PFSK-1 (cell line): ENCODE data around the gene PRDM16.

ENCODE experiments used
- FOXP2 ChIP-seq: optimal IDR thresholded peaks from 2 replicates; pipeline ENCODE3; 2011; ENCODE audit warnings: borderline replicate concordance, control low read depth, inconsistent platforms; ENCODE audit not compliant: insufficient read depth; ENCODE audit errors: extremely low read length, extremely low read depth
- POLR2AphosphoS5 ChIP-seq: IDR thresholded peaks from 2 replicates; pipeline ENCODE4 v1.6.1; 2012; ENCODE audit warnings: low read depth, mild to moderate bottlenecking, control low read depth, low read length, moderate library complexity
- REST ChIP-seq, 2 experiments: IDR thresholded peaks; 2 replicates each; pipeline versions ENCODE4 v1.6.1 to v1.8.0; 2011 to 2012; ENCODE audit warnings: low read depth in 2 of 2, low read length in 2 of 2, control low read depth in 1 of 2, inconsistent platforms in 1 of 2, mild to moderate bottlenecking in 1 of 2, moderate library complexity in 1 of 2; ENCODE audit not compliant: insufficient read depth in 1 of 2
- SIN3A ChIP-seq: IDR thresholded peaks from 2 replicates; pipeline ENCODE4 v1.6.1; 2012; ENCODE audit warnings: mild to moderate bottlenecking, low read length, moderate library complexity, borderline replicate concordance; ENCODE audit not compliant: insufficient read depth
- TAF1 ChIP-seq: IDR thresholded peaks from 2 replicates; pipeline ENCODE4 v1.6.1; 2012; ENCODE audit warnings: low read length, control low read depth, borderline replicate concordance; ENCODE audit not compliant: insufficient read depth

The PRDM16 gene

GRCh38 chr1:3022511-3022973 is 46.5 kb upstream of the PRDM16 start:
- TF ChIP-seq SIN3A (no peak), REST (IDR thresholded peaks at IDR 0.05; ENCODE audit: insufficient read depth in 1 of 2, low read depth in 2 of 2, low read length in 2 of 2) (no peak), TAF1 (no peak), POLR2AphosphoS5 (no peak), FOXP2 (no peak)

GRCh38 chr1:3022976-3023375 is 46.0 kb upstream of the PRDM16 start:
- no peak for TF ChIP-seq TAF1
- no peak for TF ChIP-seq FOXP2
- TF ChIP-seq POLR2AphosphoS5: no peak
- no peak for TF ChIP-seq REST (IDR thresholded peaks at IDR 0.05; ENCODE audit: insufficient read depth in 1 of 2, low read depth in 2 of 2, low read length in 2 of 2)
- no peak for TF ChIP-seq SIN3A

- no peak for TF ChIP-seq SIN3A
- TF ChIP-seq TAF1: no peak
Observed at GRCh38 chr1:3024019-3024418, 45.0 kb upstream of the PRDM16 start.

GRCh38 chr1:3024588-3024987 is 44.4 kb upstream of the PRDM16 start:
- TF ChIP-seq SIN3A (no peak), REST (IDR thresholded peaks at IDR 0.05; ENCODE audit: insufficient read depth in 1 of 2, low read depth in 2 of 2, low read length in 2 of 2) (no peak), TAF1 (no peak), FOXP2 (no peak), POLR2AphosphoS5 (no peak)

- TF ChIP-seq REST (IDR thresholded peaks at IDR 0.05; ENCODE audit: insufficient read depth in 1 of 2, low read depth in 2 of 2, low read length in 2 of 2) (no peak), FOXP2 (no peak), POLR2AphosphoS5 (no peak), TAF1 (no peak), SIN3A (no peak)
Observed at GRCh38 chr1:3026124-3026523, 42.9 kb upstream of the PRDM16 start.
